Lower leg skin (tissue), 3 donors: ENCODE data around the gene TAC4.

Experiments
- POLR2A ChIP-seq, 2 donors: fragments of 450-650 bp; IDR thresholded peaks; one replicate each; pipeline ENCODE4 v1.6.1; 2016 to 2017; ENCODE audit warnings: antibody characterized with exemption in 2 of 2, mild to moderate bottlenecking in 1 of 2, moderate library complexity in 1 of 2
- TF ChIP-seq, protein P1 (sequence below), 3 donors: fragments of 450-650 bp; IDR thresholded peaks; one replicate each; pipeline ENCODE4 v1.5.1; 2016; ENCODE audit warnings: antibody characterized with exemption in 3 of 3, mild to moderate bottlenecking in 3 of 3, moderate library complexity in 2 of 3

DNA sequence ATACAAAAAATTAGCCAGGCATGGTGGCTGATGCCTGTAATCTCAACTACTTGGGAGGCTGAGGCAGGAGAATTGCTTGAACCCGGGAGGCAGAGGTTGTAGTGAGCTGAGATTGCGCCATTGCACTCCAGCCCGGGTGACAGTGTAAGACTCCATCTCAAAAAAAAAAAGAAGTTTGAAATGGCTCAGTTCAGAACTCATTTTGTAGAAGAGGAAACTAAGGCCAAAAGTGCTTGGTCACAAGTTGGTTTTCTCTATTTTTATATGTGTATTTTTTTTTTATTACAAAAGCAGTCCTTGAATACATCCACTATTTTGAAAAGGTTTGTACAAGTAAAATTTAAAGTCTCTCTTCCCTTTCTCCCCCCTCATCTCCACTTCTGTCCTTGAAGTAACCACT, 5.5 kb downstream of the TAC4 start:
- TF ChIP-seq, protein P1, sequence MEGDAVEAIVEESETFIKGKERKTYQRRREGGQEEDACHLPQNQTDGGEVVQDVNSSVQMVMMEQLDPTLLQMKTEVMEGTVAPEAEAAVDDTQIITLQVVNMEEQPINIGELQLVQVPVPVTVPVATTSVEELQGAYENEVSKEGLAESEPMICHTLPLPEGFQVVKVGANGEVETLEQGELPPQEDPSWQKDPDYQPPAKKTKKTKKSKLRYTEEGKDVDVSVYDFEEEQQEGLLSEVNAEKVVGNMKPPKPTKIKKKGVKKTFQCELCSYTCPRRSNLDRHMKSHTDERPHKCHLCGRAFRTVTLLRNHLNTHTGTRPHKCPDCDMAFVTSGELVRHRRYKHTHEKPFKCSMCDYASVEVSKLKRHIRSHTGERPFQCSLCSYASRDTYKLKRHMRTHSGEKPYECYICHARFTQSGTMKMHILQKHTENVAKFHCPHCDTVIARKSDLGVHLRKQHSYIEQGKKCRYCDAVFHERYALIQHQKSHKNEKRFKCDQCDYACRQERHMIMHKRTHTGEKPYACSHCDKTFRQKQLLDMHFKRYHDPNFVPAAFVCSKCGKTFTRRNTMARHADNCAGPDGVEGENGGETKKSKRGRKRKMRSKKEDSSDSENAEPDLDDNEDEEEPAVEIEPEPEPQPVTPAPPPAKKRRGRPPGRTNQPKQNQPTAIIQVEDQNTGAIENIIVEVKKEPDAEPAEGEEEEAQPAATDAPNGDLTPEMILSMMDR (IDR thresholded peaks at IDR 0.05), result no peak
- no peak for TF ChIP-seq POLR2A (IDR thresholded peaks at IDR 0.05)
